Fibroblast of peridontal ligament (primary cell): ENCODE measurements around the gene C16orf78.

Experiments used
- DNase-seq: peaks from one replicate; pipeline ENCODE4 v3.0.0-alpha.2; 2010; ENCODE audit errors: extremely low read depth

Gene C16orf78

DNA sequence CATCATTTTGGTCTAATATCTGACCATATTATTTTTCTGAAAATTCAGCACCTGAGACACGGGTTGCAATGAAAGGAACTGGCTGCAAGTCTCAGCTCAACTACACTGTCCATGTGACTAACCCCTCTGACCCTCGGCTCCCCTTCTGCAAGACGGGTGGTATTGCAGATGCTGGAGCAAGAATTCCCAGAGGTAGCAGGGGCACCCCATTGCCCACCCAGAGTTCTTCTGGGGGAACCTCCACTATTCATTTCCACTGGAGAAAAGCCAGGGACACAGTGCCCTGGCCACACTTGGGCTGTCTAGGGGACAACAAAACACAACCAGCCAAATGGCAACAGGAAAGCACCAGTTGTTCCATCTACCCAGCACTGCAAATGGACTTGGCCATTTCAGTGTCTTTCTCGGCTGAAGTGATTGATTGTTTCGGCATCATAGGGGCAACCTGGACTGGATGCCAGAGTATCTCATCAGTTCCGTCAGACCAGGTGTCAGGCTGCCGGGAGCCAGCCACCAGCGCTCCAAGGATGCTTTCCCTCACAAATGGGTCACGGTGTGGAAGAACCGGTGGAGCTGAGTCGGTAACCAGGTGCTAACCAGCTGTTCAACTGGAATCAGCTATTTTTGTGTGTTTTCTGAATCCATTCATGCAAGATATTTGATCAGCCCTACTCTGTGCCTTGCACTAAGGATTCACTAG lies 58.1 kb downstream of the C16orf78 start:
- DNase-seq: no peak

DNA sequence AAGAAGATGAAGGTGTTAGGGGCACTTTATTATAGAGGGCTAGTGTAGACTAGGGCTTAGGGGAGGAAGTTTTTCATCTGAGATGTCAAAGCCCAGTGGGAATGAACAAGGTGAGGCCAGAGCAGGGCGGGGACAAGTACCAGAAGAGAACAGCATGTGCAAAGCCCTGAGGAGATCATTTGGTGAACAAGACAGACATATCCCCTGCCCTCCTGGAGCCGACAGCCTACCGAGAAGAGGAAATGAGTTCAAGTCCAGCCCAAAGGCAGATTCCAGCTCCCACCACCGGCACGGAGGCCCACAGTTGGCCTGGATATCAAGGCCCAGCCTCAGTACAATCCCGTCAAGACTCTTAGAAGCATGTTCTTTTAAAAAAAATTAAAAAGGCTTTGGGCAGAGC lies 61.1 kb downstream of the C16orf78 start:
- DNase-seq: no peak

- no peak for DNase-seq
Measured at GRCh38 chr16:49436181-49436580, 62.6 kb downstream of the C16orf78 start.

- DNase-seq: no peak
Measured at GRCh38 chr16:49437344-49437743, 63.7 kb downstream of the C16orf78 start.

DNA sequence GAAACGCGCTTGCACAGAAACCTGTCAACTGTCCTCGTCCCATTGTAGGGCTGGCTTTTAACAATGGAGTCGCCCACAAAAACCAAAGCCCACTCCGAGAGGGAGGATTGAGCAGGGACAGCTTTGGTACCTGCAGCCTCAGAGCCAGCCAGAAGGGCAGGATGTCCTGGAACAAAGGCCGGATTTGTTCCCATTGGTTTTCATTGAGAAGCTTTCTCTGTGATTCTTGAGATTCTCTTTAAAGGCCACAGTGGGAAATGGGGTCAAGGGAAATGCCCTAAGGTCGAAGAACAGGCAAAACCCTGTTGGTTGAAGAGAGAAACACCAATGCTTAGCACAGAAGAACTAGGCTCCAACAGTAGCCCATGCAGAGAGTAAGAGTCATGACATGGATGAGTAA lies 65.4 kb downstream of the C16orf78 start:
- no peak for DNase-seq

DNA sequence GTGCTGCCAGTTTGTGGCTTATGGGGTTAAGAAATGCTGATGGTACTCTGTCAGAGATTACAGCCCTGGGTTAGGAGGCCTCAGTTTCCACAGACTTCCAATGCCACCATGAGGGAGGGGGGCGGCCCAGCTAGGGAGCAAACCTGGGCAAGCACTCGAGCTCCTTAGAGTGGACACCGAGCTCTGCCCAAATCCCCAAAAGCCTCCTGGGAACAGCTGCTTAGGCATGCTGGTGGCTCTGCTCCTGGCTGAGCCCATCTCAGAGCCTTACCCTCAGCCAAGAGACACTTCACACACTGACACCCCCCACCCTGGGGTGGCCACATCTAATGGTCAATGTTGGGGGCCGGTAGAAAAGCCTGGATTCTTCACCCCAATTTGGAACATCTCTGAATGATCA lies 66.1 kb downstream of the C16orf78 start:
- no peak for DNase-seq

DNA sequence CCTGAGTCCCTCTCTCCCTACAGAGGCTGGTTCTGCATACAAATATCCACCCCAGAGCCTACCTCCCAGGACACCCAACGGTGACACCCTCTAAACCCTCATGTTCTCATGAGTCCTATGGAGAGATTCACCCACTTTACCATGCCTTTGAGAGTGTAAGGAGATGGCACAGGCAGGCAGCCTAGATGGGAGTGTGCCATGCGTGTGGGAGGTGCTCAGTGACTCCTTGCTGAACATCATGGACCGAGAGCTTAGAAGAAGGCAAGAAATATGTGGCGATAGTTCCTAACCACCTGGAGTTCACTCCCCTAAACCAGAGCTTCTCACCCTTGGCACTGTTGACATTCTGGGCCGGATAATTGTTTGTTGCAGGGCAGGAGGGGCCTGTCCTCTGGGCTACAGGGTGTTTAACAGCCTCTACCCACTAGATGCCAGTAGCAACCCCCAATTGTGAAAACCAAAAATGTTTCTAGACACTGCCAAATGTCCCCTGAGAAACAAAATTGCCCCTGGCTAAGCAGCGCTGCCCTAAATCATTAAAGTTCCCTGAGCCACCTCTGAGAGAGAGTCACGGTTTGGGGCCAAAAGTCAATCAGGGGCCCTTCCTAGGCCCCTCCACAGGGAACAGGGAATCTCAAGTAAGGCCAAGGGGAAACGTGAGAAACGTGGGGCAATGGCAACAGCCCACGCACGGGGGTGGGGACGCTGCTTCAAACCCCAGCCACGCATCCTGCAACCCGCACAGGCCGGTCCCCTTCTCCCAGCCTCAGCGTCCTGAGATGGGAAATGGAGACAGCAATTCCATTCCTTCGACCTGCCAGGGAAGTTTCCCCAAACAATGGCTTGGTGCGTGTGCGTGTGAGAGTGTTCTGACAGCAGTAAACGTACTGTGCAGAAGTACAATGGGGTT lies 66.8 kb downstream of the C16orf78 start:
- DNase-seq: no peak

- no peak for DNase-seq
Measured at GRCh38 chr16:49441366-49441780, 67.8 kb downstream of the C16orf78 start.

GRCh38 chr16:49442805-49443204 lies 69.2 kb downstream of the C16orf78 start:
- DNase-seq: no peak

- no peak for DNase-seq
Measured at GRCh38 chr16:49443576-49443975, 70.0 kb downstream of the C16orf78 start.

GRCh38 chr16:49446805-49447204 lies 73.2 kb downstream of the C16orf78 start:
- DNase-seq: no peak
